ENCODE measurements around the gene PDZD2.

The PDZD2 gene

GRCh38 chr5:32027717-32028458 is 389.0 kb downstream of the PDZD2 start:
- Histone ChIP-seq H3K27ac (no peak overlapping the region), H3K36me3 (no peaks in the 10 kb centered on the region), H3K27me3 (ENCODE audit: insufficient read depth, low read depth, severe bottlenecking) (no peaks in the 10 kb centered on the region), H3K9me3 (ENCODE audit: severe bottlenecking) (no peaks in the 10 kb centered on the region), H3K4me3 (ENCODE audit: low read depth, low read length) (no peak overlapping the region)
- no peak for DNase-seq
- TF ChIP-seq, protein P1, sequence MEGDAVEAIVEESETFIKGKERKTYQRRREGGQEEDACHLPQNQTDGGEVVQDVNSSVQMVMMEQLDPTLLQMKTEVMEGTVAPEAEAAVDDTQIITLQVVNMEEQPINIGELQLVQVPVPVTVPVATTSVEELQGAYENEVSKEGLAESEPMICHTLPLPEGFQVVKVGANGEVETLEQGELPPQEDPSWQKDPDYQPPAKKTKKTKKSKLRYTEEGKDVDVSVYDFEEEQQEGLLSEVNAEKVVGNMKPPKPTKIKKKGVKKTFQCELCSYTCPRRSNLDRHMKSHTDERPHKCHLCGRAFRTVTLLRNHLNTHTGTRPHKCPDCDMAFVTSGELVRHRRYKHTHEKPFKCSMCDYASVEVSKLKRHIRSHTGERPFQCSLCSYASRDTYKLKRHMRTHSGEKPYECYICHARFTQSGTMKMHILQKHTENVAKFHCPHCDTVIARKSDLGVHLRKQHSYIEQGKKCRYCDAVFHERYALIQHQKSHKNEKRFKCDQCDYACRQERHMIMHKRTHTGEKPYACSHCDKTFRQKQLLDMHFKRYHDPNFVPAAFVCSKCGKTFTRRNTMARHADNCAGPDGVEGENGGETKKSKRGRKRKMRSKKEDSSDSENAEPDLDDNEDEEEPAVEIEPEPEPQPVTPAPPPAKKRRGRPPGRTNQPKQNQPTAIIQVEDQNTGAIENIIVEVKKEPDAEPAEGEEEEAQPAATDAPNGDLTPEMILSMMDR (IDR thresholded peaks at IDR 0.05; ENCODE audit: low read depth, low read length), result no peak

DNA sequence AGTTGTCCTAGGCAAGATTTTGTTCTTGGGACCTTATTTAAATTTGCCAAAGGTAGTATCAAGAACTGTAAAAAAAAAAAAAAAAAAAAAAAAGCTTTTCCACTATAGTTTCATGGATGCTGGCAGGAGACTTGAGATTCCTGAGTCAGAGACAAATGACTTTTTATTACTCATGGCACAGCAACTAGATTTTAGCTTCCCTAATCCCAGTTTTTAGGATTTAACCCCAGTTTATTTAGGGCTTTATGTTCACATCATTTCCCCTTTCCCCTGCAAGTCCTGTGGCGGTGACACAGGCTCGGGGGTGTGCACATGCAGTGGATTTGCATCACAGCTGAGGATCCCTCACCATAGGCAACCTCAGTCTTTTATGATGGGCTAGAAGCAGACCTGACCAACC is 390.3 kb downstream of the PDZD2 start:
- Histone ChIP-seq H3K27ac (no peak overlapping the region; the same call in 1 of the 2 replicates), H3K36me3 (no peaks in the 10 kb centered on the region), H3K4me3 (ENCODE audit: low read depth, low read length) (no peak overlapping the region), H3K9me3 (ENCODE audit: severe bottlenecking) (no peaks in the 10 kb centered on the region), H3K27me3 (ENCODE audit: insufficient read depth, low read depth, severe bottlenecking) (no peaks in the 10 kb centered on the region)
- no peak for DNase-seq
- TF ChIP-seq, protein P1 (IDR thresholded peaks at IDR 0.05; ENCODE audit: low read depth, low read length), result no peak

DNA sequence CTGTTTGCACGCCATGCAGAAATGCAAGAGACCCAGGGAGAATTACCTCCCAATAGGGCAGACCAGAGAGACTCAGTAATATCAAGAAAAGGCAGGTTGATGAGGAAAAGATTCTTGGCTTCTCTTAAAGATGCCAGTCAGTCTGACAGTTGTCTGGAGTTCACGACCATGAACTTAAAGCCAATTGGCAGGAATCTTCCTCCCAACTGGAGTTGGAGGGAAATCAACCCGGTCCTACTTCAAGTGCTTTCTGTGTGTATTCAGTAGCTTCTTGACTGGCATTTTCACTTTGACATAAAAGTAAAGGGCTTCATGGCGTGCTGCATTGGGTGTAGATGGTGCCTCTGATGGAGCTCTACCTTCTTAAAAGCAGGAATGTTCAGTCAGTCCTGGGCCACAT is 390.9 kb downstream of the PDZD2 start:
- no peak overlapping the region; the same call in 1 of the 2 replicates for H3K27ac ChIP-seq
- TF ChIP-seq, protein P1 (IDR thresholded peaks at IDR 0.05; ENCODE audit: low read depth, low read length), result no peak
- no peaks in the 10 kb centered on the region for H3K36me3 ChIP-seq

DNA sequence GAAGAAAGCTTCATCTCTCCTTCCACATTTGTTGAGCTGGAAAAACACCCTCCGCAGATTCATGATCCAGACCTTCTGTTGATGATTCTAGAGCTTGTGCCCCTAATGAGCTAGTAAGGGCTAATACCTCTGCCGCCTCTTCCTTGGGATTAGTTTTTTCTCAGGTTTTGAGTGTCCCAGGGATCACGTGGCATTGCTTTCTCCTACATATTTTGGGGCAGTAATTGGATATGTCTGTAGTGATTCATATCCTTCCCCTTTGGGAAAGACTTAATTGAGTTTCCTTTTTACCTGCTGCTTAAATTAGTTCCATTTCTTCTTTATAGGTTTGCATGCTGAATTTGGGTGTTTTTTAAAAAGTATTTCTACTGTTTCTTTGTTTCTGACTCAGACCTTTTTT is 391.3 kb downstream of the PDZD2 start:
- Histone ChIP-seq H3K27ac (no peak overlapping the region), H3K27me3 (ENCODE audit: insufficient read depth, low read depth, severe bottlenecking) (no peaks in the 10 kb centered on the region), H3K4me3 (ENCODE audit: low read depth, low read length) (no peak overlapping the region), H3K9me3 (ENCODE audit: severe bottlenecking) (no peaks in the 10 kb centered on the region), H3K36me3 (no peaks in the 10 kb centered on the region)
- DNase-seq, result no peak
- TF ChIP-seq, protein P1 (IDR thresholded peaks at IDR 0.05; ENCODE audit: low read depth, low read length), result no peak

More for the DNA sequence above, 390.9 kb downstream of the PDZD2 start:
- H3K4me3 ChIP-seq (ENCODE audit: low read depth, low read length), result no peak overlapping the region
- no peaks in the 10 kb centered on the region for H3K9me3 ChIP-seq (ENCODE audit: severe bottlenecking)
- no peak for DNase-seq
- no peaks in the 10 kb centered on the region for H3K27me3 ChIP-seq (ENCODE audit: insufficient read depth, low read depth, severe bottlenecking)

DNA sequence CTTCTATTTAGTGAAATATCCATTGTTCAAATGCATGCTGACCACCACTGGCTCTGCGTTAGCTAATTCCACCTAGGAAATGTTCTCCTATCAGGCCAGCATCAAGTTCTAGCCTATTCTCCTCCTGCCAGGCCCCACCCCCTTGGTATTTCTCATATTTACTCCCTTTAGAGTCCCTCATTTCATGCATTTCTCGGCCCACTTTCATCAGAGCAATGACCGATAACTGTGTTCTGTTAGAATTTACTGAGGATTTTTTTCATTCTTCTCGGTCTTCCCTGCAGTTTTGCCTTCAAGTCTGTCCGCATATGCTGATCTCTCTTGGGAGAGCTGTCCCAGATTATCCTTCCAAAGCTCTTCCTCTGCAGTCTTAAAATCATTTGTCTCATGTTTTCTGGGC is 391.8 kb downstream of the PDZD2 start:
- no peak for DNase-seq
- TF ChIP-seq, protein P1 (IDR thresholded peaks at IDR 0.05; ENCODE audit: low read depth, low read length), result no peak
- no peaks in the 10 kb centered on the region for H3K27me3 ChIP-seq (ENCODE audit: insufficient read depth, low read depth, severe bottlenecking)
- no peaks in the 10 kb centered on the region for H3K36me3 ChIP-seq
- H3K4me3 ChIP-seq (ENCODE audit: low read depth, low read length), result no peak overlapping the region
- no peaks in the 10 kb centered on the region for H3K9me3 ChIP-seq (ENCODE audit: severe bottlenecking)
- H3K27ac ChIP-seq, result no peak overlapping the region

DNA sequence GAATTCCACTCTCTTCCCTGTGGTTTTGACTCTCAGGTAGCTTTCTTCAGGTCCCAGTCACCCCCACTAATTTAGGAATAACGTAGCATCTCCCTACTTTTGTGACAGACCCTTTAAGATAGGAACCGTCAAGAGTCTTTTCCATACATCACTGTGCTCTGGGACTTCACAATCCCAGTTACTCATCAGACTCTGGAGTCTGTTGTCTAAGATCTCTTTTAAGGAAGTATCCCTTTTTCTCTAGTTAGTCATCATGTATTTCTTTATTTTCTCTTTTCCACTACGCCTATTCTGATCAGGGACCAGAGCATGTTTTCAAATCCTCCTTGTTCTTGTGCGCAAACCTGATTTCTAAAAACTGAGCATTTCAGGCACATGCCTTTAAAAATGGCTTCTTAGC is 392.2 kb downstream of the PDZD2 start:
- no peak overlapping the region for H3K27ac ChIP-seq

More for the DNA sequence above, 392.2 kb downstream of the PDZD2 start:
- Histone ChIP-seq H3K9me3 (ENCODE audit: severe bottlenecking) (no peaks in the 10 kb centered on the region), H3K36me3 (no peaks in the 10 kb centered on the region), H3K27me3 (ENCODE audit: insufficient read depth, low read depth, severe bottlenecking) (no peaks in the 10 kb centered on the region), H3K4me3 (ENCODE audit: low read depth, low read length) (no peak overlapping the region)
- TF ChIP-seq, protein P1 (IDR thresholded peaks at IDR 0.05; ENCODE audit: low read depth, low read length), result no peak
- no peak for DNase-seq

All from WERI-Rb-1 (cell line).